ENCODE data around the gene PXN. TPM values are rescaled to one million over a fixed set of nuclear protein-coding genes. Genes with fewer than 3 reads are reported as not detected.

The PXN gene
- total and polyA plus RNA-seq, 2 of the 13 experiments (the other 11 are each of a cell fraction or from before 2014, with no cell fraction given): 13.6 to 14.2 TPM

DNA sequence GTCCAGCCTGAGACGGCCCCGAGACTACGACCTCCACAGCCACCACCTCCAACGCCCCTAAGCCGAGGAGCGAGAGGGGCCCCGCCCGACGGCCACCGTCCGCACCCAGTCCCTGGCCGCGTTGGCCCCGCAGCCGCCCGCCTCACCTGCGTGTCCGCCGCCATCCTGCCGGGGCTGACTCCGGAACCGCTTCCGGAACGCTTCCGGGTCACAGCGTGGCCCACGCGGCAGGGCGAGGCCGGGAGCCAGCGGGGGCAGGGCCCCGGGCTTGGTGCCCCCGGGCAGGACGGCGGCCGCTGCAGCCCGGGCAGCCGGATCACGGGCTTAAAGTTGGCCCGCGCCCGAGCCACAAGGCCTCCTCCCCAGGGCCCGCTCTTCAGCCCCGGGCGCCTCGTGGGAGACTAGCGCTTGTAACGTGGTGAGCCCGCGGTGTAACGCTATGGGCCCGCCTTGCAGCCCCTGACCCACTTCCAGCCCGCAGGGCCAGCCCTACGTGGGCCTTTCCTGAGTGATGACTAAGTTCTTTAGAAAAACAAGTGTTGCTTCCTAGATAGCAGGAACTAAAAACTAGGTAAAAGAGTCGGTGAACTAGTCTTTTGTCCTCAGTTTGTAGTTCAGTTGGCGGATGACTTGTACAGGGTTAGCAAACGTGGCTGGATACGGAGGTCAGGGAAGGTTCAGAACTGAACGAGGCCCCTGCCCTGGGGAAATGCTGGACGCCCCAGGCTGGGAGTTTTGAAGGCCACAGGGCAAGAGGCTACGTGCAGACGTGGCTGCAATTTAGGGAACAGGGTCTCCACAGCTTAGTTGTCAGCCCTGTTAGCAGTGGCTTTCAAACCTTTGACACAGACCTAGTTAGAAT lies 70.8 kb downstream of the PXN start, which contains the start of gene GCN1 (continued):
- TF ChIP-seq, protein P1, sequence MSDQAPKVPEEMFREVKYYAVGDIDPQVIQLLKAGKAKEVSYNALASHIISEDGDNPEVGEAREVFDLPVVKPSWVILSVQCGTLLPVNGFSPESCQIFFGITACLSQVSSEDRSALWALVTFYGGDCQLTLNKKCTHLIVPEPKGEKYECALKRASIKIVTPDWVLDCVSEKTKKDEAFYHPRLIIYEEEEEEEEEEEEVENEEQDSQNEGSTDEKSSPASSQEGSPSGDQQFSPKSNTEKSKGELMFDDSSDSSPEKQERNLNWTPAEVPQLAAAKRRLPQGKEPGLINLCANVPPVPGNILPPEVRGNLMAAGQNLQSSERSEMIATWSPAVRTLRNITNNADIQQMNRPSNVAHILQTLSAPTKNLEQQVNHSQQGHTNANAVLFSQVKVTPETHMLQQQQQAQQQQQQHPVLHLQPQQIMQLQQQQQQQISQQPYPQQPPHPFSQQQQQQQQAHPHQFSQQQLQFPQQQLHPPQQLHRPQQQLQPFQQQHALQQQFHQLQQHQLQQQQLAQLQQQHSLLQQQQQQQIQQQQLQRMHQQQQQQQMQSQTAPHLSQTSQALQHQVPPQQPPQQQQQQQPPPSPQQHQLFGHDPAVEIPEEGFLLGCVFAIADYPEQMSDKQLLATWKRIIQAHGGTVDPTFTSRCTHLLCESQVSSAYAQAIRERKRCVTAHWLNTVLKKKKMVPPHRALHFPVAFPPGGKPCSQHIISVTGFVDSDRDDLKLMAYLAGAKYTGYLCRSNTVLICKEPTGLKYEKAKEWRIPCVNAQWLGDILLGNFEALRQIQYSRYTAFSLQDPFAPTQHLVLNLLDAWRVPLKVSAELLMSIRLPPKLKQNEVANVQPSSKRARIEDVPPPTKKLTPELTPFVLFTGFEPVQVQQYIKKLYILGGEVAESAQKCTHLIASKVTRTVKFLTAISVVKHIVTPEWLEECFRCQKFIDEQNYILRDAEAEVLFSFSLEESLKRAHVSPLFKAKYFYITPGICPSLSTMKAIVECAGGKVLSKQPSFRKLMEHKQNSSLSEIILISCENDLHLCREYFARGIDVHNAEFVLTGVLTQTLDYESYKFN (CRISPR knock-in tag; conservative IDR thresholded peaks at IDR 0.05): peak; percentile 46
- no peak for TF ChIP-seq TOPORS (CRISPR knock-in tag; IDR thresholded peaks at IDR 0.05)
- TF ChIP-seq ZNF124 (CRISPR knock-in tag; IDR thresholded peaks at IDR 0.05): peak; percentile 6; the same call in 1 of the 2 replicates
- TF ChIP-seq, protein P2, sequence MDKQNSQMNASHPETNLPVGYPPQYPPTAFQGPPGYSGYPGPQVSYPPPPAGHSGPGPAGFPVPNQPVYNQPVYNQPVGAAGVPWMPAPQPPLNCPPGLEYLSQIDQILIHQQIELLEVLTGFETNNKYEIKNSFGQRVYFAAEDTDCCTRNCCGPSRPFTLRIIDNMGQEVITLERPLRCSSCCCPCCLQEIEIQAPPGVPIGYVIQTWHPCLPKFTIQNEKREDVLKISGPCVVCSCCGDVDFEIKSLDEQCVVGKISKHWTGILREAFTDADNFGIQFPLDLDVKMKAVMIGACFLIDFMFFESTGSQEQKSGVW (CRISPR knock-in tag; IDR thresholded peaks at IDR 0.05; ENCODE audit: borderline replicate concordance): no peak
- no peak for TF ChIP-seq RFX1 (IDR thresholded peaks at IDR 0.05)
- TF ChIP-seq TBX2 (CRISPR knock-in tag; IDR thresholded peaks at IDR 0.05; ENCODE audit: borderline replicate concordance): peak; percentile 54; the same call in 1 of the 2 replicates
- TF ChIP-seq PTBP1 (IDR thresholded peaks at IDR 0.05; ENCODE audit: low read depth, low read length, poor library complexity, severe bottlenecking): no peak
- TF ChIP-seq ZNF274 (CRISPR knock-in tag; IDR thresholded peaks at IDR 0.05): peak; percentile 80
- TF ChIP-seq HNRNPL (IDR thresholded peaks at IDR 0.05; ENCODE audit: low read depth, low read length): no peak
- TF ChIP-seq, protein P3, sequence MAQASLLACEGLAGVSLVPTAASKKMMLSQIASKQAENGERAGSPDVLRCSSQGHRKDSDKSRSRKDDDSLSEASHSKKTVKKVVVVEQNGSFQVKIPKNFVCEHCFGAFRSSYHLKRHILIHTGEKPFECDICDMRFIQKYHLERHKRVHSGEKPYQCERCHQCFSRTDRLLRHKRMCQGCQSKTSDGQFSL (CRISPR knock-in tag; IDR thresholded peaks at IDR 0.05): 0 out of 2 replicates have a peak, but pooled peaks have one; percentile 7
- TF ChIP-seq, protein P4, sequence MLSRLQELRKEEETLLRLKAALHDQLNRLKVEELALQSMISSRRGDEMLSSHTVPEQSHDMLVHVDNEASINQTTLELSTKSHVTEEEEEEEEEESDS (CRISPR knock-in tag; IDR thresholded peaks at IDR 0.05; ENCODE audit: borderline replicate concordance): peak; percentile 84
- TF ChIP-seq TRIM24 (CRISPR knock-in tag; IDR thresholded peaks at IDR 0.05): no peak
- TF ChIP-seq, protein P5, sequence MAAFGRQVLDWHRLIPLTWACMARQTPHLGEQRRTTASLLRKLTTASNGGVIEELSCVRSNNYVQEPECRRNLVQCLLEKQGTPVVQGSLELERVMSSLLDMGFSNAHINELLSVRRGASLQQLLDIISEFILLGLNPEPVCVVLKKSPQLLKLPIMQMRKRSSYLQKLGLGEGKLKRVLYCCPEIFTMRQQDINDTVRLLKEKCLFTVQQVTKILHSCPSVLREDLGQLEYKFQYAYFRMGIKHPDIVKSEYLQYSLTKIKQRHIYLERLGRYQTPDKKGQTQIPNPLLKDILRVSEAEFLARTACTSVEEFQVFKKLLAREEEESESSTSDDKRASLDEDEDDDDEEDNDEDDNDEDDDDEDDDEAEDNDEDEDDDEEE (CRISPR knock-in tag; IDR thresholded peaks at IDR 0.05): no peak; the same call in 1 of the 2 replicates
- TF ChIP-seq, protein P6, sequence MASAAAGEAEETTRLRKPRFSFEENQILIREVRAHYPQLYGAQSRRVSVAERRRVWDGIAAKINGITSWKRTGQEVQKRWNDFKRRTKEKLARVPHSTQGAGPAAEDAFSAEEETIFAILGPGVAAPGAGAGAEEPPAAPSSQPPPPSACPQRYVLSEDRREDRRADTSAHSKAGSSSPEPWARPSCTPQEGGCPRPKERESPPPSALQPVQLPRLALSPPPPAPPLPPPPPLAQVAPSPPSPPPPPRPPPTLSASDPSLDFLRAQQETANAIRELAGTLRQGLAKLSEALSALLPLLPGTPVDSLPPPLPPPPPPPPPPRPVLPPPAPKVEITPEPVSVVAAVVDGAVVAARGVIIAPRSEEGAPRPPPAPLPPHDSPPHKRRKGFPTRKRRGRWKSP (CRISPR knock-in tag; IDR thresholded peaks at IDR 0.05): peak; percentile 85
- TF ChIP-seq ZBTB8A (CRISPR knock-in tag; IDR thresholded peaks at IDR 0.05; ENCODE audit: borderline replicate concordance, low read depth): no peak
- TF ChIP-seq GZF1 (CRISPR knock-in tag; IDR thresholded peaks at IDR 0.05): no peak

Measured in HepG2 (cell line).